Stimulated activated CD4-positive, alpha-beta T cell treated with anti-CD3 and anti-CD28 coated beads, TNF-alpha, amount 100 ng/mL, for 4 hours (primary cell): ENCODE results near the gene NSD2.
"Not testable (repeated sequence)": the region's sequence is repeated elsewhere in the genome, so short reads cannot be mapped to it uniquely, and the experiment has no call there.

Experiments used
- DNase-seq, 3 experiments: peaks; one replicate each; pipeline ENCODE4 v3.0.0-alpha.2; 2020; ENCODE audit warnings: low read depth in 3 of 3

Gene NSD2

DNA sequence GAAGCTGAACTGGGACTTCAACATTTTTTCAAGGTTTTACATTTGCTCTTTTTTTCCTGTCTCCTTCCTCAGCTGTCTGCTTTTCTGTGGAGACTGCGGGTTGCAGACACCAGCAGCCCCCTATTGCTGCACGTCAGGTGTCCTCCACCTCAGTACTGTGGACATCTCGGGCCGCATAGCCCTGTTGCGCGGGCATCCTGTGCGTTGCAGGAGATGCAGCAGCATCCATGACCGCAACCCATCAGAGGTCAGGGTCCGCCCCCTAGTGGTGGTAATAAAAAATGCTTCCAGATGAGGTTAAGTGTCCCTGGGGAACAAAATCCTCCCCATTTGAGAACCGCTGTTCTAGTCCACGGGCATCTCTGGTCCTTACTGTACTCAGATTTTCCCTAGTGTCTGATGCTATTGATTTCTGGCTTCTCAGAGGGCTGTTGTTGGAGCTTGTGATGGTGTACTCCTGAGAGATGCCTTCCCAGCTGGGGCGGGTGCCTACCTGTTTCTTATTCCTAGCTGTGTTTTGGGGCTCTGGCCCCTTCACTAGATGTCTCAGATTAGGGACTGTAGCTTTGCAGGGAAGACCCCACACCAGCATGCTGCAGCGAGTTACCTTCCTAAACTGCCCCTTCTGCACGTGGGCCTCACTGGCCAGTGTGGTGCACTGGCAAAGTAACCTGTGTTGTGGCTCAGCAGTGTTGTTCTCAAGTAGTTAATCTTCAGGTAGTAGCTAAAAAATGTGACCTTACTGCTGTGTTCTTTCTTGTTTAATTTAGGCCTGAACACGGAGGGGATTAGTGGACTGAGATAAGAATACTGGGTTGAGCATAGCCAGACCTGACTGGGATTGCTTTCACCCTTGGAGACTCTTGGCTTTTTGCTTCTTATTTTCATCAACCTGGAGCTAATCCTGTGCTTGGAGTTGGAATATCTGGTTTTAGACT is 28.2 kb downstream of the NSD2 start:
- peak; percentile 38 to 62 (median 49) for DNase-seq

DNA sequence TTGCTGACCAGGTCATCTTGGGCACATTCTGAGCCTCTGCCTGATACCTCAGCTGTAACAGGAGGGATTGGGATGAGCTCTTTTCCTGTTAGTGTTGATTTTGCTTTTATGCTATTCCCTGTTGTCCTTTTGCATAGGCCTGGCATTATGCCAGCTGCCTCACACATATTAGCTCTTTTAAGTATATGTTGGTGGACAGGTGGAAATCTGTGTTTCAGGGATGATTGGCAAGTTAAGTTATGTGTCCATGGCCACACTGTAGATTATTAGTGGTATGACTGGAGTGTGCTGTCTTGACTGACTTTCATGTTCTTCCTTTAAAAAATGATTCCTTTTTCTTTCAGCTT is 28.9 kb downstream of the NSD2 start:
- no peak for DNase-seq

DNA sequence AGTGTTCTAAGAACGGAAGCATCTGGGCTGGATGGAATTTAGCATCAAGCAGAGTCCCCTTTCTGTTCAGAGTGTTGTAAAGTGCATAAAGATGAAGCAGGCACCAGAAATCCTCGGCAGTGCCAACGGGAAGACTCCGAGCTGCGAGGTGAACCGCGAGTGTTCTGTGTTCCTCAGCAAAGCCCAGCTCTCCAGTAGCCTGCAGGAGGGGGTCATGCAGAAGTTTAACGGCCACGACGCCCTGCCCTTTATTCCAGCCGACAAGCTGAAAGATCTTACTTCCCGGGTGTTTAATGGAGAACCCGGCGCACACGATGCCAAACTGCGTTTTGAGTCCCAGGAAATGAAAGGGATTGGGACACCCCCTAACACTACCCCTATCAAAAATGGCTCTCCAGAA is 29.4 kb downstream of the NSD2 start:
- no peak for DNase-seq

DNA sequence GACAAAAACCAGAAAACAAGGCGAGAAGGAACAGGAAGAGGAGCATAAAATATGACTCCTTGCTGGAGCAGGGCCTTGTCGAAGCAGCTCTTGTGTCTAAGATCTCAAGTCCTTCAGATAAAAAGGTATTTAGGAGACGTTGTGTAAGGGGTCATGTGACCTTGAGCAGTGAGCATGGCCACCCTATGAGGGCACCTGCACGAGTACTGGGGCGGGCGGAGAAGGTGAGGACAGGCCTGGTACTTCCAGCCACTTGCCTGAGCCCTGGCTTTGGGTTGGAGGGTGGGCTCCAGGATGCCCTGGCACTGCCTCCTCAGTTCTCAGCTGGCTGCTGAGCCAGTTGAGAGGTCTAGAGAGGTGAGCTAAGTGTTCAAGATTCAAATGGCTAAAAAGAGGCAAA is 29.9 kb downstream of the NSD2 start:
- no peak for DNase-seq

DNA sequence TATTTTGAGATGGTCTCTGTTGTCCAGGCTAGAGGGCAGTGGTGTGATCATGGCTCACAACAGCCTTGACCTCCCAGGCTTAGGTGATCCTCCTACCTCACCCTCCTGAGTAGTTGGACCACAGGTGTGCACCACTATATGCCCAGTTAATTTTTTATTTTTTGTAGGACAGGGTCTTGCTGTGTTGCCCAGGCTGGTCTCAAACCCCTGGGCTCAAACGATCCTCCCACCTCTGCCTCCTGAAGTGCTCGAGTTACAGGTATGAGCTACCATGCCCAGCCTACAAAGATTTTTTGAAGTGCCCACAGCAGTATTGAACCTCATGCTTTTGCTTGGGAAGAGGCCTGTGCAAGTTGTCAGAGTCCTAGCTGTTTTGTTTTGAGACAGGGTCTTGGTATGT is 31.1 kb downstream of the NSD2 start:
- DNase-seq = no peak

DNA sequence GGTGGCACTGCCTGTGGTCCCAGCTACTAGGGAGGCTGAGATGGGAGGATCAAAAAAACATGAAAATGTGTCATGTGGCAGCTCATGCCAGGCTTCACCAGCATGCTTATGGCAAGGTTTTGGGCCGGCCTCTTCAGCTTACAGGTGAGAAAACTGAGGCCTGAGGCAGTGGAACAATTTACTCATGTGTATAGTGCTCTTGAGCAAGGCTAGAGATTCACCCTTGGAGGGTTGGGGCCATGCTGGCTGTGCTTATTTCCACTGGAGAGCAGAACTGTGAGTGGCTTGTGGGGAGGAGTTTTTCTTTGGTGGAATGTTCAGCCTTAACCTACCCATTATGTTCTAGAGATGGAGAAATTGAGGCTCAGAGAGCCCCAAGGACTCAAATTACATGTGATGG is 31.8 kb downstream of the NSD2 start:
- DNase-seq = no peak

DNA sequence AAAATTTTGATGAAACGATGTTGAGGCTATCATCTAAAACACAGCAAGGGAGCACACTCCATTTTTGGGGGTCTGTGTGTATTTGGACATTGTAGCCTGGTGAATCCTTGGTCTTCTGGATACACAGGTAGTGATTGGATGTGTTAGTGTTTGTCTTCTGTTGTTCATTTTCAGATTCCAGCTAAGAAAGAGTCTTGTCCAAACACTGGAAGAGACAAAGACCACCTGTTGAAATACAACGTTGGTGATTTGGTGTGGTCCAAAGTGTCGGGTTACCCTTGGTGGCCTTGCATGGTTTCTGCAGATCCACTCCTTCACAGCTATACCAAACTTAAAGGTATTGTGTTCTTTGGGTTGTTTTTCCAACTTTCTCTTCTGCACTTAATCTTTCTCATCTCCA is 32.8 kb downstream of the NSD2 start:
- no peak for DNase-seq

DNA sequence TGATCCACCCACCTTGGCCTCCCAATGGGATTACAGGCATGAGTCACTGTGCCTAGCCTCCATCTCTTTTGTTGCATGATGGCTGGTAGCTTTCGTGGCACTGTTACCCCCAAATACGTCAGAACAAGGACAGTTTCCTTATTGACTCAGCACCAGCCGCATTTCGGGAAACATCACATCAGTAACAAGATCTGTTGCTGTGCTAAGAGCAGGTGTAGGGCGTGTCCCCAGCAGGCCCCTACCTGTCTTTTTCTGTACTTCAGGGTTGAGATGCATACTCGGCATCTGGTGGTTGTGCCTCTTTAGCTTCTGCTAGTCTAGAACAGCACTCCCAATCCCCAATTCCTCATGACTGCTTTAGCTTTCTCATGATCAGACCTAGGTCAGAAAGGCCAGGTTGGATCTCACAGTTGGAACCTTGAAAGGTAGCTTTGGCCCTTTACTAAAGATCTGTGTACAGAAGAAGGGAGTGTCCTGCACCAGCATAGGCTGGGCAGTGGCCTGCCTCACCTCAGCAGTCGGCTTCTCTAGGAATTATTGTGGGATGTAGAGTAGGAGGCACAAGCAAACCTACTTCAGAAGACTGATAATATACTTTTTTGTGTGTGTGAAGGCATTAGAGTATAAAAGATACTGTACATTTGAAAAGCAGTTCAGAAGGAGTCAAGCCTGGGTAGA is 36.8 kb downstream of the NSD2 start:
- DNase-seq = no peak

DNA sequence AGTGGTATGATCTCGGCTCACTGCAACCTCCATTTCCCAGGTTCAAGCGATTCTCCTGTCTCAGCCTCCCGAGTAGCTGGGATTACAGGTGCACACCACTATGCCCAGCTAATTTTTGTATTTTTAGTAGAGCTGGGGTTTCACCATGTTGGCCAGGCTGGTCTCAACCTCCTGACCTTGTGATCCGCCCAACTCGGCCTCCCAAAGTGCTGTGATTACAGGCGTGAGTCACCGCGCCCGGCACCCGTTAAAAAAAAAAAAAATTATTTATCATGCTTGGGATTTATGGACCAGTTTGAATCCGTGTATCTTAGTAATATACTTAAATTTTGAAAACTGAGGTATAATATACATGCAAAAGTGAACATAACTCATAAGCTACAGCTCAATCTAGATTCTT is 38.5 kb downstream of the NSD2 start:
- not testable (repeated sequence) for DNase-seq

DNA sequence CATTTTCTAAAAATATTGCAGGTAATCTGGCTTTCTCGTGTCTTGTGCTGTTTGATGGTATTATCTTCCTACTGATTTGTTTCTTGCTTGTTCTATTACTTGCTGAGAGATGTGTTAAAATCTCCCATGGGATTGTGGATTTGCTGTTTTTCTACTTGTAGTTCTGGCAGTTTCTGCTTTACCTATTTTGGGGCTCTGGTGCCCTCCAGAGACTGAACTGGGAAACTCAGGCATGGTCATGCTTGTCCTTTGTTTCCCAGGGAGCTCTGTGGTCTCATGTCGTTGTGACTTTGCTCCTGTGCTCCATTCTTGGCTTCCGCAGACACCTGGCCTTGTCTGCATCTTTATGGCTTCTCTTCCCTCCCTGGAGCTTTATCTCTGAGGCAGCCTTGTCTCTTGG is 39.5 kb downstream of the NSD2 start:
- no peak for DNase-seq

DNA sequence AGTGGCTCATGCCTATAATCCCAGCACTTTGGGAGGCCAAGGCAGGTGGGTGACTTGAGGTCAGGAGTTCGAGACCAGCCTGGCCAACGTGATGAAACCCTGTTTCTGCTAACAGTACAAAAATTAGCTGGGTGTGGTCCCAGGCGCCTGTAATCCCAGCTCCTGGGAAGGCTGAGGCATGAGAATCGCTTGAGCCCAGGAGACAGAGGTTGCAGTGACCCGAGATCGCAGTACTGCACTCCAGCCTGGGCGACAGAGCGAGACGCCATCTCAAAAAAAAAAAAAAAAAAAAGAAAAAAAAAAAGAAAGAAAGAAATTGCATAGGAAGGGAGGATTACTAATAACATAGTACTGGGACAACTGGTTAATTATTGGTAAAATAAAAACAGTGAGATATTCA is 40.1 kb downstream of the NSD2 start:
- DNase-seq = not testable (repeated sequence)

DNA sequence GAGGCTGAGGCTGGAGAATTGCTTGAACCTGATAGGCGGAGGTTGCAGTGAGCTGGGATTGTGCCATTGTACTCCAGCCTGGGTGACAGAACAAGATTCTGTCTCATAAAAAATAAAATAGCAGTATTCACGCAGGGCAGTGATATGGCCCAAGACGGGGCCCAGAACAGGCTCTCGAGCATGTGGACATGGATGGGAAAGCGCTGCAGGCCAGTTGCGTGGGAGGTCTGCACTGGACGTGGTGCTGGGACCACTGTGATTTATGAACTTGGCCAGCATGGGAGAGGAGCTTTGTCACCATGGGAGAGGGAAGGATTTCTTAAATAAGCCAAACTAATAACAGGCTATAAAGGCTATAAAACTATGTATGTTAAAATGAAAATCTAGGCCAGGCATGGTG is 51.6 kb downstream of the NSD2 start:
- DNase-seq = no peak

DNA sequence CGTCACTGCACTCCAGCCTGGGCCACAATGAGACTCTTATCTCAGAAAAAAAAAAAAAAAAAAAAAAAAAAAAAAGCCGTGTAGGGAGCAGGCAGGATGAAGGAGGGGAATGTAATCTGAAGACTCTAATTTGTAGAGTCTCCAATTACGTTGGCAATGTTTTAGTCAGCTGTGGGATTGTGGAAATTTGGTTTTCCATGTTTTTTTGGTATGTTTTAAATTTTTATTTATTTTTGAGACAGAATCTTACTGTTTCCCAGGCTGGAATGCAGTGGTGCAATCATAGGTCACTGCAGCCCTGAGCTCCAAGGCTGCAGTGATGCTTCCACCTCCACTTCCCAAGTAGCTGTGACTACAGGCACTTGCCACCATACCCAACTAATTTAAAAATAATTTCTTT is 56.5 kb downstream of the NSD2 start:
- no peak for DNase-seq

DNA sequence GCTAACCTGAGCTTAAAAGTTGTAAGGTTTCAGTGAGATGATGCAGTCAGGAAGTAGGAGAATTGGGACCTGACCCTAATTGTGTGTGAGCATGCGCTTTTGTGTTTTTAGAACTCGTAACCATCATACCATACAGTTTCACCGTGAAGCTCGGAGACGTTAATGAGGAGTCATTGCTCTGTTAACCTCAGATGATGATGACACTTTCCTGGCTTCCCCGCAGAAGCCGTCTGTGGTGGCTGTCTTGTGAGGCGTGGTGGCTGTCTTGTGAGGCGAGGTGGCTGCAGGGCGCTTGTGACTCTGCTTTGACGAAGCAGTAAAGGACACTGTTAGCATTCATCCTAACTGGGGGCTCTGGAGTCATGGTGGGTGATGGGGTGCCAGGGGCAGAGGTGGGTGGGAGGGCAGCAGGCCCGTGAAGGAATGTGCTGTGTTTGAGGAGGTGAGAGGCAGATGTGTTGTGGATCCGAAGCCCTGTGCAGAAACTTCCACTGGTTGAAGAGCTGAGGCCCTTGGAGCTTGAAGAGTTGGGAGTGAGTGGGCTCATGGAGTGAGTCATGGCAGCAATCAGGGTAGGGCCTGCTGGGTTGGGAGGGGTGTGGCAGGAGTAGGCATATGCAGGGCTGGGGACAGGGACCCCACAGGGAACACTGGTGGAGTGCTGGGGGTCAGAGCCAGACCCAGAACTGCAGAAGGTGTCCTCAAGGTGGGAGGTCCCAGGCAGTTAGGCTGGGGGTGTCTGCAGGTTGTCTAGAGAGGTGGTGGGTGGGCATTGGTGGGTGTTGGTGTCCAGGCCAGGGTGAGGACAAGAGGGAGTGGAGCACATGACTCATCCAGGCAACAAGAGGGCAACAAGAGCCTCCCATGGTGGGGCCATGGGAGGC is 57.4 kb downstream of the NSD2 start:
- no peak for DNase-seq

DNA sequence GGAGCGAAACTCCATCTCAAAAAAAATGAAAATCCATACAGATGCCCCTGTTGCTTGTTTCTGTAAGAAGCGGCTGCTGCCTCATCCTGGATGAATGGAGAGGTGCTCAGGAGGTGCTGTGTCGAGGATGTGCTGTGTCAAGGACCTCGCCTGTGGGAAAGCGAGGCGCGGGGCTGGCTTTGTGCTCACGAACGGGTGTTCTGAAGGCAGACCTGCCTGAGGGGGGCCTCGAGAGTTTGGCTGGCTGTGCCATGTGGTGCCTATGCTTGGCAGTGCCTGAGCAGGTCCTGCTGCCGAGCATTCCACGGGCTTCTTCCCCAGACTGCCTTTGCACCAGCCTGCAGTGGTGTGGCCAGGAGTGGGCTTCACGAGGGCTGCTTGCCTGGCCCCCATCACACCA is 61.5 kb downstream of the NSD2 start:
- DNase-seq = no peak

DNA sequence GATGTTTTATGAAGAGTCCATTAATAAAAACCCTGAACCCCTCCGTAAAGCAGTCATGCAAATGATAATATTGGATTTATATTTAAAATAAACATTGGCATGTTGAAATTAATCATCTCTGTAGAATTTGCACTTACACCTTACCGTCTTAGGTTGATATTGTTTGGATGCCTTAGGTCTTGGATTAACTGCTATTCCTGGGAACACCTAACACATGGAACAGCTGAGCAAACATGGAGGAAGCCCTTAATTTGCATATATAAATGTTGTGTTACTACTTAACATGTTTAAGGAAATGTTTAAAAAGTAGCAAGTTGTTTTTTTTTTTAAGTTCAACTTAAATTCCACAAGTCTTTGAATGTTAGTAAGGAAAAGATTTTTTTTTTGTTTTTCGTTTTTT is 62.5 kb downstream of the NSD2 start:
- DNase-seq = no peak

DNA sequence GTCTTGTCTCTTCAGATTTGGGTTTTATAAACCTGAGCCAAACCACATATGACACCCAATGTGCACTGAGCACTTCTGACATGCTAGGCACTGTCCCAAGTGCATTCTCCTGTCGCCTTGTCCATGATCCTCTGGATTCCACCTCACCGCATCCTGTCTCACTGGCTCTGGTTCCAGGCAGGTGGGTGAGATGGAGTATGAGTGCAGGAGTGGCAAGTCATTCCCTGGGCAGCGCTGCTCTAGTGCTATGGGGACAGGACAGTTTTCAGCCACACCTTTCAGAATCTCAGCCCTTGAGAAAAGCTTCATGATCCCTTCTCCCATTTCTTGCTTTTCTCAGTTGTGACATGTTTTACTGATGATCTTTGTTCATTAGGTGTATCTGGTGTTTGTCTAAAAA is 66.4 kb downstream of the NSD2 start:
- DNase-seq = no peak

DNA sequence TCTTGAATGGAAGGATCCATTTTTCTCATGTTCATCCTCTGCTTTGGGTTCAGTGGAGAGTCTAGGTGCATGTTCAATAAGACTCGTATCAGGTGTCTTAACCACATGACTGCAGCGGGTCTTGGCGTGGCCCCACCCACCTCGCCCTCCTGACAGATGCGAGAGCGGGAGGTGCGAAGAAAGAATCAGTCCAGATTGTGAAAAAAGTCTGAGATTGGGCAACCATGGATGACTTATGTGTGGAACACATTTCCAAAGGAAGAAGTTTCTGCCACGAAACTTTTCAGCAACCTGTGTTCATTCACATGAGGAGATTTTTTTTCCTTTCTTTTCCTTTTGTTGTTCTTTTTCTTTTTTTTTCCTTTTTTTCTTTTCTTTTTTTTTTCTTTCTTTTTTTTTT is 66.8 kb downstream of the NSD2 start:
- DNase-seq = no peak

DNA sequence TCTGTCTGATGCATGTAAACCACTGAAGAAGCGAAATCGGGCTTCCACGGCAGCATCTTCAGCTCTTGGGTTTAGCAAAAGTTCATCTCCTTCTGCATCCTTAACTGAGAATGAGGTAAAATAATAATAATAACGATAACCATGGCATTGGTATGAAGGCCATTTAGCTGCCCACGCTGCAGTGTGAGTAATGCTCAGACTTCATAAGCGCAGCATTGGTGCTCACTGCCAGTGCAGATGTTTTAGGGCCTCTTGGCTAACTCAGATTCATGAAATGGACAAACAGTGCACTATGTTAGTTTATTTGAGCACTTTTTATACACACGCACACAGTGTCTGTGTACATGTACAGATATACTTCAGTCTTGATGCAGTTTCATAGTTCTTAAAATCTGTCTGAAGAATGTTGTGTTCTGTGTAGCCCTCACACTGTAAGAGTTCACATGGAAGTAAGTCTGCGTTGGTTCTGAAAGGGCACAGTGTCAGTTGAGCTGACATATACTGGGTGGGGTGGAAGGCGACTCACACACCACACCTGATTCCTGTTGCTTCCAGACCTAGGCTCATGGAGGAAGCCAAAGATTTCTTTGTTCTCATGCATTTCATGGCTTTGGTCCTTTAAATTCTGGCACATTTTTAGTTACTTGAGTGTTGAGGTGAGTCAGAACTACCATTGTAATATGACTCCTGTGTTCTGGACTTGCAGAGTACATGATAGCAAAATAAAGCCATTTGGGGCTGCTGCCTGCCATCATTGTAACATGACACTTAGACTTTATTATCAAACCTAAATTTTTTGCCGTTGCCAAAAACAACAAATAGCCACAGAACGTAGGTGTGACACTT is 68.7 kb downstream of the NSD2 start:
- no peak for DNase-seq

DNA sequence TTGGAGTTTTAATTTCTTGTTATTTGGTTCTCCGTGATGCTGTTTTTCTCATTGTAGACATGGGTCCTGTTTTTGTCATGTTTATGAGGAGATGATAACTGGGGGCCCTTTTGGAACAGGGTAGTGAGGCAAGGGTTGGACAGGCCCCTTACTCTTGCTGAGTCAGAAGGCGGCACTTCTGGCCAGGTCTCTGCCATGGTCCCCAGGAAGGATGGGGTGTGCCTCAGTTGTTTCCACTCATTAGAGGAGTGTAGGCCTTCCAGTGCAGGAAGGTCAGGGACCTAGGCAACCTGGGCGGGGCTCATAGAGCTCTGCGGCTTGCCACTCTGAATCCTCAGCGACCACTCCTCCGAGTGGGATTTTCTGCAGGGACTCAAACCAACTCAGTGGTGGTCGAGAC is 69.4 kb downstream of the NSD2 start:
- no peak for DNase-seq

DNA sequence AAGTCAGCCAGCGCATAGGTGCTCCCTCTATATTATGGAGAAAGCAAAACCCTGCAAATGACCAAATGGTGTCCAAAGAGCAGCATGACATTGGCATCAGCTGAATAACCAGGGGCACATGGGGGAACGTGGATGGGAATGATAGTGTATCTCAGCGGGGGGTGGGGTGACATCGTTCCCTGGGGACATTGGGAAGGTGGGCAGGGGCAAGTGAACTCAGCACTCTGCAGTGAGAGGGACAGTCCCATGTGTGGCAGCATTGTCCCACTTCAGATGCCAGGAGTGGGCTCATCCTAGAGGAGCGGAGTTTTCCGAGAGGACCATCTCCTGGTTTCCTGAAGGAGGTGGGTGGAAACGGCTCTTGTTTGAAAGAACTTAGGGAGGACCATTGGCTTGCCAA is 72.7 kb downstream of the NSD2 start:
- no peak for DNase-seq
